H1 (cell line): ENCODE measurements around the gene PCDH19. TPM values are rescaled to one million over a fixed set of nuclear protein-coding genes. Genes with fewer than 3 reads are reported as not detected.

Experiments used
- MAX ChIP-seq: IDR thresholded peaks from 2 replicates; pipeline ENCODE4 v1.6.1; 2012; ENCODE audit warnings: inconsistent platforms
- polyA plus RNA-seq, 7 experiments: library from polyadenylated mRNA; depleted of rRNA in 3 of 7; stranded (reverse) in 5 of 7; unstranded in 2 of 7; fragments of >200 nt in 5 of 7; fragments of 200-250 nt in 2 of 7; gene quantifications; 1 replicate in 5 of 7; 2 replicates in 1 of 7; 4 replicates in 1 of 7; pipeline versions ENCODE4 v1.2.1 to v1.2.3, GENCODE V29; 2011 to 2013; ENCODE audit warnings: missing spikeins in 2 of 7, mixed read lengths in 2 of 7
- total RNA-seq: library from RNA; stranded (reverse); fragmentation: NEBNext Ultra II Directional; extraction: Animal tissue kit (Norgen Biotek cat#: 25700); gene quantifications from 2 replicates; pipeline ENCODE4 v1.2.1, GENCODE V29; 2021

PCDH19 gene
- total and polyA plus RNA-seq, 2 of the 8 experiments (the other 6 are each of a cell fraction or from before 2014, with no cell fraction given) = 0.12 to 1.2 TPM

- no peak for TF ChIP-seq MAX
Measured at GRCh38 chrX:100410901-100411801, 1.1 kb upstream of the PCDH19 start (continued).
